ENCODE results near the gene NBPF15. TPM values are rescaled to one million over a fixed set of nuclear protein-coding genes. Genes with fewer than 3 reads are reported as not detected.
A peak's percentile ranks its signal among the peaks of the same experiment; 100 is the strongest.
"Not testable (repeated sequence)": the region's sequence is repeated elsewhere in the genome, so short reads cannot be mapped to it uniquely, and the experiment has no call there.

NBPF15 gene
- total RNA-seq = 100 to 1,000 TPM; 169 to 184 TPM
- 10 to 100 TPM; 12.9 to 30.8 TPM for polyA plus RNA-seq

DNA sequence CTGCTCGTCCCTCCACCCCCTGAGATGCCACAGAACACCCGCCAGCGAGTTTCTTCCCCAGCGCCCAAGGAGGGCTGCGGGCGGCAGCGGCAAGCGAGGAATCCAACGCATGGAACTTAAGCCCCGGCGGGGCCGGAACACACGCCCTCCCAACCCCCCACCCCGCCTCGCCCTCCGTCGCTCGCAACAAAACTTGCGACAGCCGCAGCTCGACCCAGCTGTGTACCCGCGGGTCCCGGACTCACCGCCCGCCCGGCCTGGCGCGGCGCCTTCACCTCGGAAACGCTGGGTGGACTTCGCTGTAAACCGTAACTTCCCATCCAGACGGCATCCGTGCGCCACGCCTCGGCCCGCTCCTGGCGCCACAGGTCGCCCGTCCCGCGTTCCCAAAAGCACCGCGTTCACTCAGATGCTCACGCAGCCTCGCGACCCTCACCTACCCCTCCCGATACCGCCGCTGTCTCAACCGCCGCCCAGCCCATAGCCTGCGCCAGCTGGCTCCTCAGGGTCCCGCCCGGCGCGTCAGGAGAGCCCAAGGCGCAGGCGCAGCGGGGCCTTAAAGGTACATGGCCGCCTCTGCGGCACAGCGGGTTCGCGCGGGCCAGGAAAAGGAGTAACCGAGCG, at the start of gene NBPF15:
Gene NBPF15, minus strand, starts transcription at position 534 of the 624 bp plus-strand sequence. CDS start 21,666 bp downstream, outside the sequence.
- H3K9me3 ChIP-seq (ENCODE audit: control insufficient read depth in 1 of 2, low read length in 2 of 2); intact Hi-C loops (cut with micrococcal nuclease); H3K36me3 Mint-ChIP-seq; H3K36me3 ChIP-seq (ENCODE audit: insufficient read depth, low read length); H3K27me3 Mint-ChIP-seq; CTCF ChIA-PET (ENCODE audit: partially characterized antibody); POLR2A ChIA-PET (ENCODE audit: partially characterized antibody); H3K27me3 ChIP-seq (ENCODE audit: insufficient read depth, low read length); H3K9me3 Mint-ChIP-seq; H3K4me1 Mint-ChIP-seq; H3K4me1 ChIP-seq (ENCODE audit: insufficient read depth, low read length): not testable (repeated sequence)
- peak within 1 kb of the TSS; percentile 89 to 97 (median 95) for H3K27ac Mint-ChIP-seq
- Histone ChIP-seq H3K4me3 (ENCODE audit: low read length in 2 of 2) (peak within 1 kb of the TSS in 1 of 2 donors; percentile 47), H3K27ac (ENCODE audit: low read depth, low read length) (peak within 1 kb of the TSS; percentile 26)
- peak; percentile 74 to 82 (median 75) for DNase-seq
- peak within 1 kb of the TSS; percentile 92 to 99 (median 98) for H3K4me3 Mint-ChIP-seq

- H3K4me1 Mint-ChIP-seq; H3K36me3 ChIP-seq (ENCODE audit: insufficient read depth, low read length); H3K36me3 Mint-ChIP-seq; POLR2A ChIA-PET (ENCODE audit: partially characterized antibody); H3K9me3 ChIP-seq (ENCODE audit: control insufficient read depth in 1 of 2, low read length in 2 of 2); H3K27ac ChIP-seq (ENCODE audit: low read depth, low read length); H3K9me3 Mint-ChIP-seq; DNase-seq; CTCF ChIA-PET (ENCODE audit: partially characterized antibody); H3K4me1 ChIP-seq (ENCODE audit: insufficient read depth, low read length); H3K4me3 Mint-ChIP-seq; H3K27me3 ChIP-seq (ENCODE audit: insufficient read depth, low read length); H3K4me3 ChIP-seq (ENCODE audit: low read length in 2 of 2); intact Hi-C loops (cut with micrococcal nuclease); H3K27ac Mint-ChIP-seq; H3K27me3 Mint-ChIP-seq: not testable (repeated sequence)
Measured at GRCh38 chr1:144496429-144496828, 35.0 kb upstream of the NBPF15 start.

DNA sequence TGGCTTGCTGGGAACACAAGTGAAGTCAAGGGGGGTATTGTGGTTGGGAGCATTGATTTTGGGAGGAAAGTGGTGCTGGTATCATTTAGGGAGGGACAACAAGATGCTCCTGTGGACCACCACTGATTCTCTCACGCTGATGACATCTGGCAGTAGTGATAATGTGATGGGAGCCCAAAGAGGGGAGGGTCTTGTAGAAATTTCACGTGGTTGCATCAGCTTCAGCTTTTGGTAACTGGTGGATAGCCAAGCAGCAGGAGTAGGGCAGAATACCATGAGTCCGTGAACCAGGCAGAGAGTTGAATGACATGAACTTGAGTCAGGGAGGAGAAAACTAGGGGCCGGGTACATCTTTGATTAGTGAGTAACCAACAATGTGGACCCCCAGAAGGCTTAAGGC, 32.7 kb upstream of the NBPF15 start:
- H3K27ac Mint-ChIP-seq; intact Hi-C loops (cut with micrococcal nuclease); H3K27me3 ChIP-seq (ENCODE audit: insufficient read depth, low read length); H3K4me1 ChIP-seq (ENCODE audit: insufficient read depth, low read length); POLR2A ChIA-PET (ENCODE audit: partially characterized antibody); H3K4me3 Mint-ChIP-seq; H3K36me3 ChIP-seq (ENCODE audit: insufficient read depth, low read length); CTCF ChIA-PET (ENCODE audit: partially characterized antibody); H3K9me3 ChIP-seq (ENCODE audit: control insufficient read depth in 1 of 2, low read length in 2 of 2); H3K4me1 Mint-ChIP-seq; H3K9me3 Mint-ChIP-seq; H3K36me3 Mint-ChIP-seq; H3K4me3 ChIP-seq (ENCODE audit: low read length in 2 of 2); H3K27me3 Mint-ChIP-seq; H3K27ac ChIP-seq (ENCODE audit: low read depth, low read length); DNase-seq: not testable (repeated sequence)

DNA sequence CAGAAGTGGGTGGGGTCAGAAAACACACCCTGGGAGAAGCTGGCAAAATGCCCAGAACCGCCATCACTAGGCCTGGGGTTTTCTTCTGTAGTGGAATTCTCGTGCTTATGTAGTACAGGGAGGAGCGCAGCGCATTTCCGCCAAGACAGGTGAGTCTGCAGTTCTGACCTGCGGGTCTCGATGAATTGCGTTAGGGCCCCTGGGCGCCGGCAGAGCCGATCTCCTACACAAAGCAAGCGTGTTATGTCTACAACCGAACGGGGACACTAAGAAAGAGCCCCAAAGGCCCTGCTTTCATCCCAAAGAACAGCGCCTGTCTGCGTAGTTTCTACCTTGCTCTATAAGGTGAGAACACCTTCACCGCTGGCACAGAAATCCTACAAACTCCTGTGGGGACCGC, 28.9 kb upstream of the NBPF15 start:
- H3K4me1 ChIP-seq (ENCODE audit: insufficient read depth, low read length); H3K27me3 ChIP-seq (ENCODE audit: insufficient read depth, low read length); POLR2A ChIA-PET (ENCODE audit: partially characterized antibody); H3K36me3 Mint-ChIP-seq; H3K9me3 Mint-ChIP-seq; H3K4me1 Mint-ChIP-seq; H3K9me3 ChIP-seq (ENCODE audit: control insufficient read depth in 1 of 2, low read length in 2 of 2); CTCF ChIA-PET (ENCODE audit: partially characterized antibody); intact Hi-C loops (cut with micrococcal nuclease); H3K27me3 Mint-ChIP-seq; H3K4me3 ChIP-seq (ENCODE audit: low read length in 2 of 2); H3K27ac ChIP-seq (ENCODE audit: low read depth, low read length); H3K36me3 ChIP-seq (ENCODE audit: insufficient read depth, low read length): not testable (repeated sequence)
- peak overlapping the region; percentile 60 to 81 (median 74) for H3K4me3 Mint-ChIP-seq
- peak in 4 of 5 donors; percentile 25 to 32 (median 29) for DNase-seq
- peak overlapping the region in 2 of 7 donors; percentile 73 to 75 for H3K27ac Mint-ChIP-seq

DNA sequence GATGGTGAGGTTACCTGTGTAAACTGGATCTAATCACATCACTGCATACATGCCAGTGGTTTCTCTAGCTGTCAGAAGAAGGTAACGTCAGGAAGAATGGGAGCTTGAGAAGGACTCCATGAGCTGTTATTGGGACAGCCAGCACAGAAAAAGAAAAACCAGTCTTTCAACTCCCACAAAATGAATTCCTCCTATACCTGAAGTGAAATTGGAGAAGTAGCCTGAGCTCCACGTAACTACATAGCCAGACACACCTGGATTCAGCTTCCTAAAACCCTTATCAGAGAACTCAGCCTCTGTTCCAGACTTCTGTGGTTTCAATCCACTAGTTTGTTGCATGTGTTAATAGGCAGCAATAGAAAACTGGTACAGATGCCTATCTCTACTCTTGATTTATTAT, 25.5 kb upstream of the NBPF15 start:
- H3K4me3 Mint-ChIP-seq; H3K9me3 Mint-ChIP-seq; H3K9me3 ChIP-seq (ENCODE audit: control insufficient read depth in 1 of 2, low read length in 2 of 2); H3K36me3 ChIP-seq (ENCODE audit: insufficient read depth, low read length); DNase-seq; H3K27me3 ChIP-seq (ENCODE audit: insufficient read depth, low read length); H3K27ac Mint-ChIP-seq; H3K4me1 Mint-ChIP-seq; H3K27me3 Mint-ChIP-seq; CTCF ChIA-PET (ENCODE audit: partially characterized antibody); H3K4me3 ChIP-seq (ENCODE audit: low read length in 2 of 2); H3K36me3 Mint-ChIP-seq; H3K27ac ChIP-seq (ENCODE audit: low read depth, low read length); POLR2A ChIA-PET (ENCODE audit: partially characterized antibody); intact Hi-C loops (cut with micrococcal nuclease); H3K4me1 ChIP-seq (ENCODE audit: insufficient read depth, low read length): not testable (repeated sequence)

GRCh38 chr1:144485048-144485993, 23.9 kb upstream of the NBPF15 start:
- H3K9me3 ChIP-seq (ENCODE audit: control insufficient read depth in 1 of 2, low read length in 2 of 2); H3K36me3 ChIP-seq (ENCODE audit: insufficient read depth, low read length); H3K27me3 ChIP-seq (ENCODE audit: insufficient read depth, low read length); H3K9me3 Mint-ChIP-seq; H3K4me1 Mint-ChIP-seq; H3K27ac Mint-ChIP-seq; H3K4me3 ChIP-seq (ENCODE audit: low read length in 2 of 2); H3K36me3 Mint-ChIP-seq; H3K4me3 Mint-ChIP-seq; DNase-seq; CTCF ChIA-PET (ENCODE audit: partially characterized antibody); intact Hi-C loops (cut with micrococcal nuclease); H3K4me1 ChIP-seq (ENCODE audit: insufficient read depth, low read length); H3K27ac ChIP-seq (ENCODE audit: low read depth, low read length); POLR2A ChIA-PET (ENCODE audit: partially characterized antibody); H3K27me3 Mint-ChIP-seq: not testable (repeated sequence)

- not testable (repeated sequence) for H3K4me3 Mint-ChIP-seq
Measured at GRCh38 chr1:144473897-144474296, 12.4 kb upstream of the NBPF15 start.

More at GRCh38 chr1:144473897-144474296, 12.4 kb upstream of the NBPF15 start:
- H3K36me3 ChIP-seq (ENCODE audit: insufficient read depth, low read length); H3K9me3 Mint-ChIP-seq; H3K27me3 ChIP-seq (ENCODE audit: insufficient read depth, low read length); H3K27ac Mint-ChIP-seq; H3K9me3 ChIP-seq (ENCODE audit: control insufficient read depth in 1 of 2, low read length in 2 of 2); H3K4me1 ChIP-seq (ENCODE audit: insufficient read depth, low read length); DNase-seq; H3K4me1 Mint-ChIP-seq; H3K36me3 Mint-ChIP-seq; H3K27ac ChIP-seq (ENCODE audit: low read depth, low read length); POLR2A ChIA-PET (ENCODE audit: partially characterized antibody); CTCF ChIA-PET (ENCODE audit: partially characterized antibody); H3K4me3 ChIP-seq (ENCODE audit: low read length in 2 of 2); intact Hi-C loops (cut with micrococcal nuclease); H3K27me3 Mint-ChIP-seq: not testable (repeated sequence)
